ENCODE measurements around the gene ELOF1. TPM values are rescaled to one million over a fixed set of nuclear protein-coding genes. Genes with fewer than 3 reads are reported as not detected.
A peak's percentile ranks its signal among the peaks of the same experiment; 100 is the strongest.

The ELOF1 gene
- total and polyA plus RNA-seq, 7 donors: 27.2 to 67.3 (median 47.9) TPM

- Histone ChIP-seq H3K27ac (peak overlapping the region; percentile 2 to 99 (median 98)), H3K36me3 (peaks cover 37 to 82% (median 42%) of the 10 kb centered on the region in 4 donors), H3K4me3 (no peak overlapping the region), H3K27me3 (no peaks in the 10 kb centered on the region), H3K4me1 (peaks cover 0 to 90% (median 65%) of the 10 kb centered on the region in 4 donors), H3K9me3 (no peaks in the 10 kb centered on the region)
- TF ChIP-seq EP300 (IDR thresholded peaks at IDR 0.05) (no peak), POLR2AphosphoS5 (IDR thresholded peaks at IDR 0.05) (peak in 2 of 4 donors; percentile 15 to 30)
- DNase-seq: no peak
- 86 to 91% methylated on average over 14 of the region's 14 CpGs for WGBS, 2 donors
- intact Hi-C loops (cut with DNase I): no loop called here
Measured at GRCh38 chr19:11547929-11548700, 10.9 kb downstream of the ELOF1 start.

- H3K4me3 ChIP-seq: peak overlapping the region; percentile 72 to 79 (median 74)
- peaks cover 0 to 70% (median 56%) of the 10 kb centered on the region in 4 donors for H3K4me1 ChIP-seq
- 58 to 61% methylated on average over 3 of the region's 3 CpGs for WGBS, 2 donors
- H3K27ac ChIP-seq: peak overlapping the region; percentile 94 to 99 (median 98)
- intact Hi-C loops (cut with DNase I): loop anchor here (1.0 kb wide), 1 partner anchor 10 kb away; no protein-coding TSS in a partner anchor
- no peaks in the 10 kb centered on the region for H3K27me3 ChIP-seq
- TF ChIP-seq CTCF (IDR thresholded peaks at IDR 0.05) (no peak), POLR2AphosphoS5 (IDR thresholded peaks at IDR 0.05) (peak in 2 of 4 donors; percentile 7 to 30)
- H3K36me3 ChIP-seq: peaks cover 7 to 54% (median 10%) of the 10 kb centered on the region in 4 donors
- H3K9me3 ChIP-seq: no peaks in the 10 kb centered on the region
- DNase-seq: no peak
Measured at GRCh38 chr19:11541238-11541637, 17.8 kb downstream of the ELOF1 start.

GRCh38 chr19:11540645-11541044, 18.4 kb downstream of the ELOF1 start:
- Histone ChIP-seq H3K27ac (peak overlapping the region; percentile 94 to 99 (median 98)), H3K27me3 (no peaks in the 10 kb centered on the region), H3K4me1 (peaks cover 0 to 67% (median 56%) of the 10 kb centered on the region in 4 donors), H3K9me3 (no peaks in the 10 kb centered on the region), H3K36me3 (peaks cover 2 to 48% (median 7%) of the 10 kb centered on the region in 4 donors), H3K4me3 (peak overlapping the region; percentile 72 to 79 (median 74))
- TF ChIP-seq POLR2A (IDR thresholded peaks at IDR 0.05): no peak
- no peak for TF ChIP-seq EP300 (IDR thresholded peaks at IDR 0.05)
- TF ChIP-seq CTCF (IDR thresholded peaks at IDR 0.05): no peak
- no peak for TF ChIP-seq POLR2AphosphoS5 (IDR thresholded peaks at IDR 0.05)
- no peak for DNase-seq
- 64 to 81% methylated on average over 5 of the region's 5 CpGs for WGBS, 2 donors
- intact Hi-C loops (cut with DNase I): loop anchor here (1.0 kb wide), 1 partner anchor 11 kb away; no protein-coding TSS in a partner anchor

- Histone ChIP-seq H3K36me3 (peaks cover 2 to 39% (median 7%) of the 10 kb centered on the region in 4 donors), H3K9me3 (no peaks in the 10 kb centered on the region), H3K27me3 (no peaks in the 10 kb centered on the region), H3K27ac (peak overlapping the region; percentile 94 to 99 (median 98)), H3K4me3 (peak overlapping the region; percentile 72 to 79 (median 74)), H3K4me1 (peaks cover 0 to 67% (median 56%) of the 10 kb centered on the region in 4 donors)
- intact Hi-C loops (cut with DNase I): loop anchor here (5.0 kb wide), 1 partner anchor 382 kb away; the partner anchor contains the start of gene SPC24
- TF ChIP-seq POLR2A (IDR thresholded peaks at IDR 0.05) (peak; percentile 69 to 71), CTCF (IDR thresholded peaks at IDR 0.05) (no peak), POLR2AphosphoS5 (IDR thresholded peaks at IDR 0.05) (peak; percentile 85 to 89 (median 88)), EP300 (IDR thresholded peaks at IDR 0.05) (peak in 1 of 4 donors; percentile 42)
- WGBS, 2 donors: 12 to 14% methylated on average over 36 of the region's 36 CpGs
- DNase-seq: peak; percentile 91
Measured at GRCh38 chr19:11539495-11540365, 19.3 kb downstream of the ELOF1 start.
